NCI-H82 treated with DMSO at 0.1 percent for 48 hours (cell line): ENCODE results near the gene C19orf38.
"Not testable (repeated sequence)": the region's sequence is repeated elsewhere in the genome, so short reads cannot be mapped to it uniquely, and the experiment has no call there.

Source experiments
- DNase-seq: peaks from one replicate; lab custom pipeline; 2025; ENCODE audit not compliant: unreplicated experiment; lab: John Stamatoyannopoulos, UW

C19orf38 gene

DNA sequence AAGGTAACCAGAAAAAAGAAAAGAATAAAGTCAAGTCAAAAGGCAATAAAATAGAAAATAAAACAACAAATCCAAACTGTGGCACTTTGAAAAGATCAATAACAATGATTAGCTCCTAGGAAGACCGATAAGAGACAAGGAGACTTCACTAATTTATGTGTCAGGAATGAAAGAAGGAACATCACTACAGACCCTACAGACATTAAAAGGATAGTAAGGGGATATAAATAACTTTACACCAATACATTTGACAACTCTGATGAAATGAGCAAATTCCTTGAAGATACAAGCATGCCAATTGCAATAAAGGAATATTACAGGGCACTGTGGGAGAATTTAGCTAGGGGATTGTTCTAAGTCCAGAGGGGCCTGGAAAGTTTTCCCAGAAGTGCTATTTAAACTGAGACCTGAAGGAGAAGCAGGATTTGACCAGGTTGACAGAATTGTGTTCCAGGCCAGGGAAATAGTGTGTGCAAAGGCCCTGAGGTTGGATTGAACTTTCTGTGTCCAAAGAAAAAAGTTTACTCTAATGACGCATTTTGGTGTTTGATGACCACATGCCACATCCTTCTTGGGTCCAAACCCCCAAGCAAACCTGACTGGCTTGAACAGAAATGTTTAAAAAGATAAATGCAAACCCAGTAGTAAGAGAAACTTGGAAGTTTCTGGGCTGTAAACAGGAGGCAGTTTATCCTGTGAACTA lies 1.6 kb upstream of the C19orf38 start:
- DNase-seq = no peak

DNA sequence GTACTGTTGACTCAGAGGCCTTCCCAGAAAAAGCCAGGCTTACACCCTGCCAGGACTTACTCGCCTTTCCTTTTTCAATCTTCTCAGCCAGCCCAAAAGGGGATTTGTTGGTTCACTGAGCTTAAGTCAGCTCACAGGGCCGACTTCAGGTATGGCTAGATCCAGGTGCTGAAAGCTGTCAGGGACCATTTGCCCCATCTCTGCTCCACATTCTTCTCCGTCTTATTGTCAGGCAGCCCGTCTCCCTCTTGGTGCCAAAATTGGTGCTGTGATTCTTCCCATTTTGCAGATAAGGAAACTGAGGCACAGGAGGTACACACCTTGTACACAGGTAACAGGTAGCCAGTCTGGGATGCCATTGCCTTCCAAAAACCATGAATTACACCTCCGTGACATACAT lies 2.4 kb downstream of the C19orf38 start:
- no peak for DNase-seq

DNA sequence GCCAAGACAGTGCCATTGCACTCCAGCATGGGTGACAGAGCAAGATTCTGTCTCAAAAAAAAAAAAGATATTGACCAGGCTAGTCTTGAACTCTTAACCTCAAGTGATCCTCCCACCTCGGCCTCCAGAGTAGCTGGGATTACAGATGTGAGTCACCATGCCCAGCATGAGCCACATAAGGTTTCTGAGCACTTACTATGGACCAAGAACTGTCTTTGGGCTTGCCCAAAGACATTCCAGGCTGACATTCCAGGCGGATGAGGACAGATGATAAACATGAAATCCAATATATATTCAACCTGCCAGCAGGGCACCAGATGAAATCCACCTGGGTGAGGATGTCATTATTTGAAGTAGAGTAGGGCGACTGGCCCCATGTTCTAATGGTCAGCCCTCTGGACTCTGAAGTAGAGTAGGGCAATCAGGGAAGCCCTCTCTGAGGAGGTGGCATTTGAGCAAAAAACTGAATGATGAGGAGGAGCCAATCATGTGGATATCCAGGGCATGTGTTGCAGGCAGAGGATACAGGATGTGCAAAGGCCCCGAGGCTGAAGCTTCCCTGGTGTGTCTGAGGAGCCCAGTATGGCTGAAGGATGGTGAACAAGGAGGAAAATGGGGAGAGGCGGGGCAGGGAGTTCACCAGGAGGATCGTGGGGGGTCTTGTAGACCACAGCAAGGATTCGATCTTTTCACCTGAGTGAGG lies 4.0 kb downstream of the C19orf38 start:
- no peak for DNase-seq

DNA sequence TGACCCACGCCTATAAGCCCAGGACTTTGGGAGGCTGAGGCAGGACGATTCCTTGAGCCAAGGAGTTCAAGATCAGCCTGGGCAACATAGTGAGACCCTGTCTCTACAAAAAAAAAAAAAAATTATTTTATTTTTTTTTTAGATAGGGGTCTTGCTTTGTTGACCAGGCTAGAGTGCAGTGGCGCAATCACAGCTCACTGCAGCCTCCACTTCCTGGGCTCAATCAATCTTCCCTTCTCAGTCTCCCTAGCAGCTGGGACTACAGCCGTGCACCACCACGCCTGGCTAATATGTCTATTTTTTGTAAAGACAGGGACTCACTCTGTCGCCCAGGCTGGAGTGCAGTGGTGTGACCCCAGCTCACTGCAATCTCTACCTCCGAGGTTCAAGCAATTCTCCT lies 4.7 kb downstream of the C19orf38 start:
- DNase-seq = no peak

DNA sequence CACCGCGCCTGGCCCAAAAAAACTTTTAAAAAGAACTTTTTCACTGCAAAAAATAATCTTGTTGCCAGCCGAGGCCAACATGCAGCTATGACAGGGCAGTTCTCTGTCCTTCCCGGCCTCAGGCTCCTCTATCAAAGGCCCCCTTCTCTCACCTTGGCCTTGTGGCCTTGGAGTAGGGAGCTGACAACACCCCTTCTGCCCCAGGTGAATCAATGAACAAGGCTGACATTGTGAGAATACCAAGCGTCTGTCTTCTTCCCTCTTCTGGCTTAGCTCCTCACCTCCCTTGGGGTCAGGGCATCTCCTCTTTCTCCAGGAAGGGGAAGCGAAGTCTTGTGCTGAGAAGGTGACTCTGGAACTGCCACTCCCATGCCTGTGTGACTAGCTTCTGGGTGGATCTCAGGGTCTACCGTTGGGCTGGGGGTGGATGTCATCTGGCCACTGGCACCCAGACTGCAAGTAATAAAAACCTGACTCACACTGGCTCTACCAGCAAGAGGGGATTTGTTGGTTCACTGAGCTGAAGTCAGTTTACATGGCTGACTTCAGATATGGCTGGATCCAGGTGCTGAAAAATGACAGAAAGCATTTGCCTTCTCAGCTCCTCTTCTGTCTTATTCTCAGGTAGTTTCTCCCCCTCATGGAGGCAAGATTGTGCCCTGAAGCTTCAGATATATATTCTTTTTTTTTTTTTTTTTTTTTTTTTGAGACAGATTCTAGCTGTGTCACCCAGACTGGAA lies 6.3 kb downstream of the C19orf38 start:
- DNase-seq = no peak

DNA sequence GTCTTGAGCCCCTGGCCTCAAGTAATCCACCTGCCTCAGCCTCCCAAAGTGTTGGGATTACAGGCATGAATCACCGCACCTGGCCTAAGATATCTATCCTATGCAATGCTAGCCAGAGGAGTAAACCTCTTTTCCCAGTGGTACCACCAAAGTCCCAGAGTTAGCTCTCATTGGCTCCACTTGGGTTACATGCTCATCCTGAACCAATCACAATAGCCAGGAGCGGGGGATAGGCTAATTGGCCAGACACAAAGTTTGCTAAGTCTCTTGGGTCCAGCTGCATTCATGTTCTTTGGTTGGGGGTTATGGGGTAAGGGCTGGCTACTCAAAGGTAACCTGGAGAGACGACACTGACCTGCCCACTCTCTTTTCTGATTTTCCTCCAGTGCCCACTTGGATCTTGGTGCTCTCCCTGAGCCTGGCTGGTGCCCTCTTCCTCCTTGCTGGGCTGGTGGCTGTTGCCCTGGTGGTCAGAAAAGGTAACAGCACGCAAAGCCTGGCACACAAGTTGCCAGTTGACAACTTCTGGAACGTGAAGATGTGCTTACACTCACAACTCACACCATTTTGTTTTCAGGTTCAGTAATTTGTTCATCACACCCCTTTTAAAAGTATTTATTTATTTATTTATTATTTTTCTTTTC lies 7.8 kb downstream of the C19orf38 start:
- DNase-seq = no peak

DNA sequence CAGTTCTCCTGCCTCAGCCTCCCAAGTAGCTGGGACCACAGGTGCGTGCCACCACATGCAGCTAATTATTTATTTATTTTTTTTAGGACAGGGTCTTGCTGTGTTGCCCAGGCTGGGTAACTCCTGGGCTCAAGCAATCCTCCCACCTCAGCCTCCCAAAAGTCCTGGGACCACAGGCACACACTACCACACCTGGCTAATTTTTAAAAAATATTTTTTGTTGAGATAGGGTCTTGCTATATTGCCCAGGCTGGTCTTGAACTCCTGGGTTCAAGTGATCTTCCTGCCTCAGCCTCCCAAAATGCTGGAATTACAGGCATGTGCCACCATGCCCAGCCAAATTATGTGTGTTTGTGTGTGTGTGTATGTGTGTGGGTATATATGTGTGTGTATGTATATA lies 8.7 kb downstream of the C19orf38 start:
- DNase-seq = not testable (repeated sequence)

DNA sequence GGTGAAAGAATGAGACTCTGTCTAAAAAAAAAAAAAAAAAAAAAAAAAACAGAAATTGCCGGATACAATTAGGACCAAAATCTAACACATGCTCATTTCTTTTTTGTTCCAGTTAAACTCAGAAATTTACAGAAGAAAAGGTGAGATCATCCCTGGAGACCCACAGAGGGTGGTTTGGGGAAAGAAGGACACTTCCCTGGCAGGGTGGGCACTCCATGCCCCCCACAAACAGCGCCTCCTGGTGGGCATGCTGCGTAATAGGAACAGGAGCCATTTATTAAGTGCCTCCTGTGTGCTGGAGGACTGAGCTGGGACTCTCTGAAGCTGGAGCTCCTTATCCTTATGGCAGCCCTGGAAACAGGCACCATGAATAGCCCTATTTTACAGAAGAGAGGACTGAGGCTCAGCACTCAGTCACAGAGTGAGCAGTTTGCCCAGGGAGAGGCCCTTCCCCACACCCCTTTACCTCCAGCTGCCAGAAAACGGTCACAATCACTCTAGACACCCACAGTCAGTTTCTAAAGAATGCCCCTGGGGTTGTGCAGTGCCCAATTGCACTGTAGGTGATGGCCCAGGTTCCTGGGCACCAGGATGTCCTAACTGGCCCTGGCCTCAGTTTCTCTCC lies 10.1 kb downstream of the C19orf38 start:
- DNase-seq = no peak

DNA sequence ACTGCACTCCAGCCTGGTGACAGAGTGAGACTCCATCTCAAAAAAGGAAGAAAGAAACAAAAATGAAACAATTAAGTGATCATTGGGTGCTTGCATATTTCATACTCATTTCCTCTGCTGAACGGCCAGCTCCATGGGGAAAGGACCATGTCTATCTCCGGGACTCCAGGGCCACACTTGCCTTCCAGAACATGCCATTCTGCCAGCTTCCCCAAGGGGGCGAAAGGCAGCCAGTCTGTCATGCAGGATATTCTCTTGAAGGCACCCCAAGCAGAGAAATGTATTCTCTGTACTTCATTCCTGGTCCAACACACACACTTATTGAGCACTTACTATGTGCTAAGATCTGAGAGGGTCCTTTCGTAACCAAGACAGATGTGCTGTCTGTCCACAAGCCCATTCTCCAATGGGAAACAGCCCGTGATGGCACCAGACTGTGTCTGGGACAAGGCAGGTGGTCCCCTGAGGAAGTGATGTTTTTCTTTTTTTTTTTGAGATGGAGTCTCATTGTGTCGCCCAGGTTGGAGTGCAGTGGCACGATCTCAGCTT lies 13.0 kb downstream of the C19orf38 start:
- DNase-seq = no peak

DNA sequence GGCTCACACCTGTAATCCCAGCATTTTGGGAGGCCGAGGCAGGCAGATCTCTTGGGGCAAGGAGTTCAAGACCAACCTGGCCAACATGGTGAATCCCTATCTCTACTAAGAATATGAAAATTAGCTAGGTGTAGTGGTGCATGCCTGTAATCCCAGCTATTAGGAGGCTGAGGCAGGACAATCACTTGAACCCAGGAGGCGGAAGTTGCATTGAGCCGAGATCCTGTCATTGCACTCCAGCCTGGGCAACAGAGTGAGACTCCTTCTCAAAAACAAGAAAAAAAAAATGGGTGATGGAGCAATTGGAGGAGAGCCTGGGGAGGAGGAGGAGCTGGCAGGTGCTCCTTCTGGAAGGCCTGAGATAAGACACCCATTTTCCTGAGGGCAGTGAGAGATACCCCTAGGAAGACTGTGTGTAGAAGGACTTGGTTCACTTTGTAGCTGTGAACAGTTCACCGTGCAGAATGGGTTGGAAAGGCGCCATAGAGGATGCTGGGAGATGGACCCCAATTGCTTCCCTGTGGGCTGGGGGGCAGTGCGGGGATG lies 14.4 kb downstream of the C19orf38 start:
- DNase-seq = no peak

DNA sequence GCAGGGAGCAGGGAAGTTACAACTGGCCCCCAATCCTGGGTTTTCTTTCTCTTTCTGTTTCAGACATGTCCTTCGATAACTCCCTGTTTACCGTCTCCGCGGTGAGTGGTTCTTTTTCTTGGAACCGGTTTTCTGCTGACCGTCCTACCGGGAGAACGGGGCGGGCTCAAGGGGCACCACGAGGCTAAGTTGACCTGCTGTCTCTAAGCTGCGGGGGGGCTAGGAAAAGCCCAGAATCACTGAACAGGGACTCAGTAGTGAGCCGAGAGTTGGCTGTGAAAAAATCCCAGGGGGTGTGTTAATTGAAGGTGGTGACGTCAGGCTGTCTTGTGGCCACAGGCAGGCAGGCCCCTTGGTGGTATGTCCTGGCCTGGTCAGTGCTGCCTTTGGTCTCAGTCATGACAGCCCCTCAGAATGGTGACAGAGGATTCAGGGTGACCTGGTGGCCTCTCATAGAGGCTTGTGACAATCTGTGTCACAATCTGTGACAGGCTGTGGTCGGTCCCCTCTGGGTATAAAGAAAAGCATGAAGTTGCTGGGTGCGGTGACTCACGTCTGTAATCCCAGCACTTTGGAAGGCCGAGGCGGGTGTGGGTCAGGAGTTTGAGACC lies 15.0 kb downstream of the C19orf38 start:
- no peak for DNase-seq

DNA sequence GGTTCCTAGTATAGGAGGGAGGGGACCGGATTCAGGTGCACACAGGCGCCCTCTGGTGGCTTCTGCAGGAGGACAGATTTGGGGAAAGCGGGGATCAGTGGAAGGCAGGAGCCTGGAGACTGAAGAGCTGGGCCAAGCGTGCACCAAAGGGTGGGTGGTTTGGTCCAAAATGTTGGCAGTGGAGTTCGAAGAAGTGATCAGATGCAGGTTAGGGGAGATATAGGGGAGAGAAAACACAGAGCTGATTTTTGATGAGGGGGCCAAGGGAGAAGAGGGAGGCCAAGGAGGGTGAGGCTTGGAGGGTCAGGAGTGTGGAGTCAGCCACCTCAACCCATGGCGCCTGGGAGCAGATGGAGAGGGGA lies 16.3 kb downstream of the C19orf38 start:
- peak; percentile 57 for DNase-seq

DNA sequence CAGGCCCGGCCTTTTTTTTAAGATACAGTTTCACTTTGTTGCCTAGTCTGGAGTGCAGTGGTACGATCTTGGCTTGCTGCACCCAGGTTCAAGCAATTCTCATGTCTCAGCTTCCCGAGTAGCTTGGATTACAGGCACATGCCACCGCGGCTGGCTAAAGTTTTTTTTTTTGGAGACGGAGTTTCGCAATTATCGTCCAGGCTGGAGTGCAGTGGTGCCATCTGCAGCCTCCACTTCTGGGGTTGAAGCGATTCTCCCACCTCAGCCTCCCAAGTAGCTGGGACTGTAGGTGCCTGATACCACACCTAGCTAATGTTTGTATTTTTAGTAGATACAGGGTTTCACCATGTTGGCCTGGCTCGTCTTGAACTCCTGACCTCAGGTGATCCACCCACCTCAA lies 18.3 kb downstream of the C19orf38 start:
- no peak for DNase-seq

DNA sequence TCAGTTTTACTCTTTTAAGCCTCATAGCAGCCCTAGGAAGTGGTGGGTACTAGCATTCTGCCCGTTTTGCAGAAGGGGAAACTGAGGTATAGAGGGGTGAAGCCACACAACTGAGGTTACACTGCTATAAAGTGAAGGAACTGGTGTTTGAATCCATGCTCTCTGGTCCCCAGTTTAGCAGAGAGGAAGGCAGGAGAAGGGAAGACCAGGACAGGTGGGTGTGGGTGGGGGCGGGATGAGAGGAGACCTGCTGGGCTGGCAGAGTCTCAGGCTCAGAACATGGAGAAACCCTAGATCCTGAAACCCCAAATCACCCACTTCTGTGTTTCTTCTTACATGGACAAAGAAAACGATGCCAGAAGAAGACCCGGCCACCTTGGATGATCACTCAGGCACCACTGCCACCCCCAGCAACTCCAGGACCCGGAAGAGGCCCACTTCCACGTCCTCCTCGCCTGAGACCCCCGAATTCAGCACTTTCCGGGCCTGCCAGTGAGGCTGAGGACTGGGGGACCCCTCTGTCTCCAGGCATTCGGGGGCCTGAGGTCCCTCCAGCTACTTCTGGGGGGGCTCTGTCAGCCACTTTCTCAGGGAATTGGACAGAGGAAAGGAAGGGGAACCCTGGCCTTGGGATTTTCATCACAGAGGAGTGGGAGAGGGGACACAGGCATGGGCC lies 20.8 kb downstream of the C19orf38 start:
- DNase-seq = no peak

DNA sequence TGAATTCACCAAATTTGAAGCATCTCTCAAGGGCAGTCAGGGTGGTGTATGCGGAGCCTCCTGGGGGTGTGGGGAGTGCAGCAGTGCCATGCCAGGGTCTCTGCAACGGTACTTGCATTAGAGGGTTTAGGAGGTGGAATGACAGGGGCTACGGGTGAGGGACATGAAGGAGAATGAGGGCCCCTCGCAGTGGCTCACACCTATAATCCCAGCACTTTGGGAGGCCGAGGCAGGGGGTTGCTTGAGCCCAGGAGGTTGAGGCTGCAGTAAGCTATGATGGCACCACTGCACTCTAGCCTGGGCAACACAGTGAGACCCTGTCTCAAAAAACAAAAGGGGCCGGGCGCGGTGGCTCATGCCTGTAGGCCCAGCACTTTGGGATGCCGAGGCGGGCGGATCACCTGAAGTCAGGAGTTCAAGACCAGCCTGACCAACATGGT lies 21.7 kb downstream of the C19orf38 start:
- DNase-seq = not testable (repeated sequence)

DNA sequence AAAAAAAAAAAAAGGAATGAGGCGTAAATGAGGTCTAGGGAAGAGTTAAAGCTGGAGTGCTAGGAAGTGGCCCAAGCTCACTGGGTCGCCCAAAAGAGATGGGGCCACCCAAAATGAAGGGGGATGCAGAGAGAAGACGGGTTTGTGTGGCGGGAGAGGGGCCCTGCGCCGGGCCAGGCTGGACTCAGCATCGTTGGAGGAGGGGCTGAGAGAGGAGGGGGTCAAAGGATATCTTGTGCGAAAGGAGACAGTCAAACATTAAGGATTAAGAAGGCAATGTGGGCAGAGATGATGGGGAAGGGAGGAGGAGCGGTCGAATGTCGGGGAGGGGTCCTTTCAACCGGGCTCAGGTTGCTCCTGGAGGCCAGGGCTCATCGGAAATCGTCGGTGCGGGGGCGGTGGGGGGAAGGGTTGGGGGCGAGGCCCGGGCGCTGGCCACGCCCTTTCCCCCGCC lies 22.3 kb downstream of the C19orf38 start:
- peak; percentile 91 for DNase-seq

DNA sequence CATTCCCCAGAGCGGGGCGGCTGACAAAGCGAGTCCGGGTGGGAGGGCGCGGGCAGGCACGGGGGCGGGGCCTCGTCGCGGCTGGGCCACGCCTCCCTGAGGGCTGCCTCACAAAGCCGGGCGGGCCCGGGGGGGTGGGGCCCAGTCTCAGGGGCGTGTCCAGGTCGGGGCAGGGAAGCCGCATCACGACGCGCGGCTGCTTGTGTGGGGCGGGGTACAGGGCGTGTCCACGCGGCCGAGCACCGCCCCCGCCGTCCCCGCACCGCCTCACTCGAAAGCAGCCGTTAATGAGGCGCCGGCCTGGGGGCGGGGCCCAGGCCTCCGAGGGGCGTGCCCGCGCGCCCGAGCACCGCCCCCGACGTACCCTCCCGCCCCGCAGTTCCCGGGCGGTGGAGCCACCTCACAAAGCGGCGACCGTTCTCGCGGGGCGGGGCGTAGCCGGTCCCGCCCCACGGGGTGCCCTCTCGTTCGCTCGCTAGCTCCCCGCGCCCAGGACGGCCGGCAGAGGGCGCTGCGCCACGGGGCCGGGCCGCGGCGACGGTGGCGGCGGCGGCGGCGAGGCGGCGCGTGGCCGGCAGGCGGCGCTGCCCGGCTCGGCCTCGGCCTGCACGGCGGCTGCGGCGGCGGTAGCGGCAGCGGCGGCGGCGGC lies 22.9 kb downstream of the C19orf38 start, which contains the start of gene CARM1:
TSS of gene CARM1 (plus strand) at position 599 of the 649 bp plus-strand sequence. CDS start 150 bp downstream, outside the sequence.
- peak; percentile 91 for DNase-seq

DNA sequence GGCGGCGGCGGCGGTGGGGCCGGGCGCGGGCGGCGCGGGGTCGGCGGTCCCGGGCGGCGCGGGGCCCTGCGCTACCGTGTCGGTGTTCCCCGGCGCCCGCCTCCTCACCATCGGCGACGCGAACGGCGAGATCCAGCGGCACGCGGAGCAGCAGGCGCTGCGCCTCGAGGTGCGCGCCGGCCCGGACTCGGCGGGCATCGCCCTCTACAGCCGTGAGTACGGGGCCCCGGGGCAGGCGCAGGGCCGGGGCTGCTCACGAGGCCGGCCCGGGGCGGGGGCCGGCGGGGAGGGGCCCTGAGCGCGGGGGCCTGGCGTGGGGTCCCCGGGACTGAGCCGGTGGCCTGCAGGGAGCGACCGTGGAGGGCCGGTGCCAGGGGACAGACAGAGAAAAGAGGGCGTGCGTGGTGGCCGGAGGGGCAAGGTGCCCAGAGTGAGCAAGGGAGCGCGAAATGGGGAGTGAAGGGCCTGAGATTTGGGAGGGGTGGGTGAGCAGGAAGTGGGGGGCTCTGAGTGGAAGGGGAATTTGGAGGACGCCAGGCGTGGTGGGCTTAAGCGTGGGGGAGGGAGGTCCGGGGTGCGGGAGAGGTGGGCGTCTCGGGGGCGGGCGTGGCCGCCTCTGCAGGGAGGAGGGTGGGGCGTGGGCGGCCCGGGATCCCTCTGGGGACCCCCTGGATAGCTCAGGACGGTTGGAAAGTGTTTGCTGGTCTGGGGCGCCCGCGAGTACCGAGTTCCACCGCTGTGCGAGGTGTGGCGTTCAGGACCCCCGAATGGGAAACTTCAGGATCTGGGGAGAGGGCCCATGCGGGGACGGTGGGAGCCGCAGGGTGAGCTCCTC lies 23.7 kb downstream of the C19orf38 start:
- DNase-seq = no peak
